ENCODE measurements around the gene COL5A3.

The COL5A3 gene

DNA sequence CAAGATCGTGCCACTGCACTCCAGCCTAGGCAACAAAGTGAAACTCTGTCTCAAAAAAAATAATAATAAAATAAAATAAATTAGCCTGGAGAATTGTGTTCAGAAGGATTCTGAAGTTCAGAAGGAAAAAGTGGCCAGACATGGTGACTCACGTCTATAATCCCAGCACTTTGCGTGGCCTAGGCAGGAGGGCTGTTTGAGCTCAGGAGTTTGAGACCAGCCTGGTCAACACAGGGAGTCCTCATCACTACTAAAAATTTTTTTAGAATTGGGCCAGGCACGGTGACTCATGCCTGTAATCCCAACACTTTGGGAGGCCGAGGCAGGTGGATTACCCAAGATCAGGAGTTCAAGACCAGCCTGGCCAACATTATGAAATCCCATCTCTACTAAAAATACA, 8.9 kb upstream of the COL5A3 start:
- no peaks in the 10 kb centered on the region for H3K79me2 ChIP-seq (ENCODE audit: insufficient read depth, low read length)
- H3K36me3 ChIP-seq (ENCODE audit: insufficient read depth, low read length) = no peaks in the 10 kb centered on the region
- H3K27ac ChIP-seq (ENCODE audit: low read depth, low read length, poor library complexity, severe bottlenecking) = no peak overlapping the region
- H3F3A ChIP-seq (ENCODE audit: insufficient read depth, low read length) = no peaks in the 10 kb centered on the region
- no peaks in the 10 kb centered on the region for H4K20me1 ChIP-seq (ENCODE audit: insufficient read depth, low read length)
- H3K9ac ChIP-seq (ENCODE audit: low read length) = no peak overlapping the region
- H3K4me2 ChIP-seq (ENCODE audit: low read length) = no peak overlapping the region
- TF ChIP-seq CTCF (IDR thresholded peaks at IDR 0.05; ENCODE audit: low read length) = no peak
- TF ChIP-seq EZH2 (IDR thresholded peaks at IDR 0.05; ENCODE audit: borderline replicate concordance, low read length) = no peak
- no peak overlapping the region for H3K4me3 ChIP-seq (ENCODE audit: low read depth, low read length, poor library complexity, severe bottlenecking)
- H2AFZ ChIP-seq (ENCODE audit: low read length) = no peak overlapping the region
- no peaks in the 10 kb centered on the region for H3K9me2 ChIP-seq (ENCODE audit: low read depth, low read length)
- no peaks in the 10 kb centered on the region for H3K9me3 ChIP-seq (ENCODE audit: low read length)
- H3K27me3 ChIP-seq (ENCODE audit: insufficient read depth, low read length) = no peaks in the 10 kb centered on the region
- H3K4me1 ChIP-seq (ENCODE audit: insufficient read depth, low read length, severe bottlenecking) = no peaks in the 10 kb centered on the region

DNA sequence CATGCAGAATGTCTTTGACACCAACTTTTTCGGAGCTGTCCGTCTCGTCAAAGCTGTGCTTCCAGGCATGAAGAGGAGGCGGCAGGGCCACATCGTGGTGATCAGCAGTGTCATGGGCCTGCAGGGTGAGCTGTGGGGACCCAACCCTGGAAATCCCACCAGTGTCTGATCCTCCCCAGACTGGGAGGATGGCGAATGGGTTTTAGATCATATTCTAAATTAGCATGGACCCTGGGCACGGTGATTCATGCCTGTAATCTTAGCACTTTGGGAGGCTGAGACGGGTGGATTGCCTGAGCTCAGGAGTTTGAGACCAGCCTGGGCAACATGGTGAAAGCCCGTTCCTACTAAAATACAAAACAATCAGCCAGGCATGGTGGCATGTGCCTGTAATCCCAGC, 8.5 kb upstream of the COL5A3 start:
- Histone ChIP-seq H3K9me3 (ENCODE audit: low read length) (no peaks in the 10 kb centered on the region), H3K9ac (ENCODE audit: low read length) (no peak overlapping the region), H3K9me2 (ENCODE audit: low read depth, low read length) (no peaks in the 10 kb centered on the region), H3K4me3 (ENCODE audit: low read depth, low read length, poor library complexity, severe bottlenecking) (no peak overlapping the region), H3K27me3 (ENCODE audit: insufficient read depth, low read length) (no peaks in the 10 kb centered on the region), H3K27ac (ENCODE audit: low read depth, low read length, poor library complexity, severe bottlenecking) (no peak overlapping the region), H3K79me2 (ENCODE audit: insufficient read depth, low read length) (no peaks in the 10 kb centered on the region), H3K4me2 (ENCODE audit: low read length) (no peak overlapping the region), H3F3A (ENCODE audit: insufficient read depth, low read length) (no peaks in the 10 kb centered on the region), H4K20me1 (ENCODE audit: insufficient read depth, low read length) (no peaks in the 10 kb centered on the region), H3K4me1 (ENCODE audit: insufficient read depth, low read length, severe bottlenecking) (no peaks in the 10 kb centered on the region), H3K36me3 (ENCODE audit: insufficient read depth, low read length) (no peaks in the 10 kb centered on the region), H2AFZ (ENCODE audit: low read length) (no peak overlapping the region)
- no peak for TF ChIP-seq EZH2 (IDR thresholded peaks at IDR 0.05; ENCODE audit: borderline replicate concordance, low read length)
- TF ChIP-seq CTCF (IDR thresholded peaks at IDR 0.05; ENCODE audit: low read length) = no peak

- TF ChIP-seq EZH2 (IDR thresholded peaks at IDR 0.05; ENCODE audit: borderline replicate concordance, low read length) = no peak
- H3K9me2 ChIP-seq (ENCODE audit: low read depth, low read length) = no peaks in the 10 kb centered on the region
- H3K4me2 ChIP-seq (ENCODE audit: low read length) = no peak overlapping the region
- H3K27ac ChIP-seq (ENCODE audit: low read depth, low read length, poor library complexity, severe bottlenecking) = no peak overlapping the region
- no peaks in the 10 kb centered on the region for H3K9me3 ChIP-seq (ENCODE audit: low read length)
- H3K27me3 ChIP-seq (ENCODE audit: insufficient read depth, low read length) = no peaks in the 10 kb centered on the region
- no peaks in the 10 kb centered on the region for H3K79me2 ChIP-seq (ENCODE audit: insufficient read depth, low read length)
- no peak overlapping the region for H2AFZ ChIP-seq (ENCODE audit: low read length)
- no peaks in the 10 kb centered on the region for H3K36me3 ChIP-seq (ENCODE audit: insufficient read depth, low read length)
- H3K9ac ChIP-seq (ENCODE audit: low read length) = no peak overlapping the region
- H3K4me1 ChIP-seq (ENCODE audit: insufficient read depth, low read length, severe bottlenecking) = no peaks in the 10 kb centered on the region
- no peak overlapping the region for H3K4me3 ChIP-seq (ENCODE audit: low read depth, low read length, poor library complexity, severe bottlenecking)
- no peaks in the 10 kb centered on the region for H3F3A ChIP-seq (ENCODE audit: insufficient read depth, low read length)
- H4K20me1 ChIP-seq (ENCODE audit: insufficient read depth, low read length) = no peaks in the 10 kb centered on the region
These were observed 8.0 kb upstream of the COL5A3 start for GRCh38 chr19:10018263-10018662.

DNA sequence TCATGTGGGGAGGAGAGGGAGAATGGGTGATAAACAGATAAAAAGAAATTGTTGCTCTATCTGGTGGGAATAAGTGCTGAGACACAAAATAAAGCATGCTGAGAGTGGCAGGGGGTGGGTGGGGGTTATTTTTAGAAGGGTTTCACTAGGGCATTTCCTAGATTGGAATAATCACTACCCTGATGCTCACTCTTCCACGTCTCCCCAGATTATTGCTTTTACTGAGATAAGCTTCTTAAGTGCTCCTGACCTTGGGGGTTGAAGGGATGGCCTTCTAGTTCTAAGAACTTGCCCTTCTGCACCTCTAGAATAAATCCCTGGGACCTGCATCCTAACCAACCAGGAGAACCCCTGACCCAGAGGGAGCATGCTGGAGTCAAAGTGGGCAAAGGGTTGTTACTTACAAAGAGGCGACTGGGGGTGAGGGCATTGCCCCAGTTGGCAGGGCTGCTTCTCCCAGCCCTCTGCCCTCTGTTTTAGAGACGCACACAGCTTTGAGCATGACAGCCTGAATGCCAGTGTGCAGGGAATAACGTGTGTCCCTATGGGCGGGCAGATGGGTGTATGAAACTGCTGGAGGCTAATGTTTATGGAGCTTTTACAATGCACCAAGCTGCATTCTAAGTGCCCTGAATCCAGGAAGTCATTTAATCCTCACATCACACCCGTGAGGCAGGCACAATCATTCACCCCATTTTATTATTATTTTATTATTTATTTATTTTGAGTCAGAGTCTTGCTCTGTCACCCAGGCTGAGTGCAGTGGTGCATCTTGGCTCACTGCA, 3.7 kb upstream of the COL5A3 start:
- Histone ChIP-seq H3F3A (ENCODE audit: insufficient read depth, low read length) (no peaks in the 10 kb centered on the region), H3K4me1 (ENCODE audit: insufficient read depth, low read length, severe bottlenecking) (no peaks in the 10 kb centered on the region), H3K27me3 (ENCODE audit: insufficient read depth, low read length) (no peaks in the 10 kb centered on the region), H3K9me3 (ENCODE audit: low read length) (no peaks in the 10 kb centered on the region), H2AFZ (ENCODE audit: low read length) (no peak overlapping the region), H3K9ac (ENCODE audit: low read length) (no peak overlapping the region), H3K36me3 (ENCODE audit: insufficient read depth, low read length) (no peaks in the 10 kb centered on the region), H3K4me3 (ENCODE audit: low read depth, low read length, poor library complexity, severe bottlenecking) (no peak overlapping the region), H3K79me2 (ENCODE audit: insufficient read depth, low read length) (no peaks in the 10 kb centered on the region), H3K27ac (ENCODE audit: low read depth, low read length, poor library complexity, severe bottlenecking) (no peak overlapping the region), H3K9me2 (ENCODE audit: low read depth, low read length) (no peaks in the 10 kb centered on the region), H4K20me1 (ENCODE audit: insufficient read depth, low read length) (no peaks in the 10 kb centered on the region), H3K4me2 (ENCODE audit: low read length) (no peak overlapping the region)
- TF ChIP-seq EZH2 (IDR thresholded peaks at IDR 0.05; ENCODE audit: borderline replicate concordance, low read length) (no peak), CTCF (IDR thresholded peaks at IDR 0.05; ENCODE audit: low read length) (no peak)
